HepG2 (cell line): ENCODE measurements around the gene UCHL3. TPM values are rescaled to one million over a fixed set of nuclear protein-coding genes. Genes with fewer than 3 reads are reported as not detected.

ENCODE experiments used
- BRD4 ChIP-seq: sonication (generic); formaldehyde crosslinking; IDR thresholded peaks from 2 replicates; pipeline ENCODE4 v1.4.0; 2020; ENCODE audit warnings: missing genetic modification reagents
- CHCHD3 ChIP-seq: sonication (generic); formaldehyde crosslinking; IDR thresholded peaks from 2 replicates; pipeline ENCODE4 v1.8.0; 2022; ENCODE audit warnings: mild to moderate bottlenecking, missing genetic modification reagents, moderate library complexity
- IKZF4 ChIP-seq: sonication (generic); formaldehyde crosslinking; IDR thresholded peaks from 2 replicates; pipeline ENCODE4 v1.5.1; 2020; ENCODE audit warnings: borderline replicate concordance, mild to moderate bottlenecking, low read depth, missing genetic modification reagents; ENCODE audit errors: not compliant biosample characterization
- IKZF5 ChIP-seq: IDR thresholded peaks from 2 replicates; pipeline ENCODE4 v1.6.1; 2018; ENCODE audit warnings: missing genetic modification reagents, mild to moderate bottlenecking, missing compliant biosample characterization
- PITX1 ChIP-seq: sonication (generic); formaldehyde crosslinking; IDR thresholded peaks from 2 replicates; pipeline ENCODE4 v1.5.1; 2020; ENCODE audit warnings: mild to moderate bottlenecking, missing genetic modification reagents
- POLR2AphosphoS5 ChIP-seq: IDR thresholded peaks from 2 replicates; pipeline ENCODE4 v1.6.1; 2012; ENCODE audit warnings: low read depth, low read length
- POLR2G ChIP-seq: fragments of 200-400 bp; formaldehyde crosslinking; IDR thresholded peaks from 2 replicates; pipeline ENCODE4 v1.6.1; 2018; ENCODE audit warnings: mild to moderate bottlenecking, low read depth, low read length, moderate library complexity
- PRDM4 ChIP-seq: sonication (generic); formaldehyde crosslinking; IDR thresholded peaks from 2 replicates; pipeline ENCODE4 v1.9.0; 2021; ENCODE audit warnings: missing genetic modification reagents, borderline replicate concordance
- RAD21 ChIP-seq: fragments of 450-650 bp; formaldehyde crosslinking; IDR thresholded peaks from 2 replicates; pipeline ENCODE4 v1.5.0; 2020; ENCODE audit warnings: mild to moderate bottlenecking
- RCOR2 ChIP-seq: IDR thresholded peaks from 2 replicates; pipeline ENCODE4 v1.6.1; 2016; ENCODE audit warnings: missing biosample characterization, missing genetic modification reagents
- TBL1XR1 ChIP-seq: fragments of 150-350 bp; IDR thresholded peaks from 2 replicates; pipeline ENCODE4 v1.6.1; 2014; ENCODE audit warnings: borderline replicate concordance, low read length; ENCODE audit not compliant: partially characterized antibody
- TBX2 ChIP-seq: sonication (generic); formaldehyde crosslinking; IDR thresholded peaks from 2 replicates; pipeline ENCODE4 v1.5.0; 2020; ENCODE audit warnings: missing genetic modification reagents, mild to moderate bottlenecking, borderline replicate concordance
- THRA ChIP-seq: sonication (generic); formaldehyde crosslinking; IDR thresholded peaks from 2 replicates; pipeline ENCODE4 v1.4.0; 2020; ENCODE audit warnings: missing genetic modification reagents, borderline replicate concordance
- ZBTB38 ChIP-seq: sonication (generic); formaldehyde crosslinking; IDR thresholded peaks from 2 replicates; pipeline ENCODE4 v1.5.1; 2020; ENCODE audit warnings: mild to moderate bottlenecking, missing genetic modification reagents
- ZC3H4 ChIP-seq: sonication (generic); formaldehyde crosslinking; IDR thresholded peaks from 2 replicates; pipeline ENCODE4 v1.4.0; 2020; ENCODE audit warnings: missing genetic modification reagents, borderline replicate concordance
- ZFP82 ChIP-seq: sonication (generic); formaldehyde crosslinking; IDR thresholded peaks from 2 replicates; pipeline ENCODE4 v1.5.1; 2020; ENCODE audit warnings: mild to moderate bottlenecking, missing genetic modification reagents, borderline replicate concordance
- ZKSCAN1 ChIP-seq: fragments of 150-350 bp; IDR thresholded peaks from 2 replicates; pipeline ENCODE4 v1.6.1; 2014; ENCODE audit warnings: low read length
- ZNF317 ChIP-seq: sonication (generic); formaldehyde crosslinking; IDR thresholded peaks from 2 replicates; pipeline ENCODE4 v1.5.0; 2020; ENCODE audit warnings: mild to moderate bottlenecking, missing genetic modification reagents
- ZNF343 ChIP-seq: sonication (generic); formaldehyde crosslinking; IDR thresholded peaks from 2 replicates; pipeline ENCODE4 v1.4.0; 2020; ENCODE audit warnings: mild to moderate bottlenecking, missing genetic modification reagents
- ZNF782 ChIP-seq: sonication (generic); formaldehyde crosslinking; IDR thresholded peaks from 2 replicates; pipeline ENCODE4 v1.4.0; 2020; ENCODE audit warnings: missing genetic modification reagents, mild to moderate bottlenecking, borderline replicate concordance
- polyA plus RNA-seq, 8 experiments: library from polyadenylated mRNA; depleted of rRNA in 3 of 8; stranded (reverse) in 7 of 8; unstranded in 1 of 8; fragments of >200 nt; fragmentation: Illumina TruSeq in 4 of 8; extraction: Trizol in 4 of 8; gene quantifications; 2 replicates each; pipeline versions ENCODE4 v1.2.1 to v1.2.3, GENCODE V29; 2011 to 2016; ENCODE audit warnings: low read depth in 4 of 8, missing spikeins in 1 of 8, mixed read lengths in 1 of 8; ENCODE audit not compliant: insufficient read depth in 1 of 8
- total RNA-seq, 5 experiments: library from RNA; depleted of rRNA; stranded (reverse); fragments of >200 nt; fragmentation: Illumina TruSeq; extraction: Trizol; gene quantifications; 2 replicates each; pipeline ENCODE4 v1.2.3, GENCODE V29; 2016; ENCODE audit warnings: low read depth in 1 of 5
- TF ChIP-seq, protein P1 (sequence below): sonication (generic); formaldehyde crosslinking; IDR thresholded peaks from 2 replicates; pipeline ENCODE4 v1.4.0; 2020; ENCODE audit warnings: missing genetic modification reagents
- TF ChIP-seq, protein P2 (sequence below): sonication (generic); formaldehyde crosslinking; IDR thresholded peaks from 2 replicates; pipeline ENCODE4 v1.5.0; 2020; ENCODE audit warnings: missing genetic modification reagents

Gene UCHL3
- total and polyA plus RNA-seq, 2 of the 13 experiments (the other 11 are each of a cell fraction or from before 2014, with no cell fraction given): 36.2 to 93.3 TPM

DNA sequence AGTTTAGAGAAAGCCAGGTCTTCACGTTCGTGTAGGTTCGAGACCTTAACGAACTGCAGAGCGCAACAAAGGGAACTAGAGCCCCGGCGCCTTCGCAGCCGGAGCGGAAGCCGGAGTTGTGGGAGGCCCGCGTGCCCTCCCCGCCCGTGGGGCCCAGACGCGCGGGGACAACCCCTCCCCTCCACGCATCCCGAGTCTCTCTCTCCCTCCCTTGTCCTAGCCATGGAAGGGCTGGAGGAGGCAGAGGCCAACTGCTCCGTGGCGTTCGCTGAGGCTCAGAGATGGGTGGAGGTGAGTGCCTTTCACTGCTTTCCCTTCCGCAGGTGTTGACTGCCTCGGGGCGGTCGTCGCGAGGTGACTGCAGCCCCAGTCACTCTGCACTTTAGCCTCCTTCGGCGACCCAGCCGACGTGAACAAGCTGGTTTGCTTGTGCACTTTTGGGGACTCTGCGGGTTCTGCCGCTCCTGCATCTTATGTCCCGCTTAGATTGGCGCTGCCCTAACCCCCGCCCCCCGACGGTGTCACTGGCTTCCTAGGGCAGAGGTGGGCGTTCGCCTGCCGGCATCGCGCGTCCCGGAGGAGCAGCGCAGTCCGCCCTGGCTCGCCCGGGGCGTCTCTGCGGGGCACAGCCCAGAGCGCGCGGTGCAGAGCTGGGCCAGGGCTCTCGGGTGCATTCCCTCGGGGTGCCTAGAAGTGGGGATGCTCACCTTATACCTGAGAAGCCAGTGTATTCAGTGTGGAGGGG lies 87.0 kb downstream of the UCHL3 start (continued):
- TF ChIP-seq, protein P1, sequence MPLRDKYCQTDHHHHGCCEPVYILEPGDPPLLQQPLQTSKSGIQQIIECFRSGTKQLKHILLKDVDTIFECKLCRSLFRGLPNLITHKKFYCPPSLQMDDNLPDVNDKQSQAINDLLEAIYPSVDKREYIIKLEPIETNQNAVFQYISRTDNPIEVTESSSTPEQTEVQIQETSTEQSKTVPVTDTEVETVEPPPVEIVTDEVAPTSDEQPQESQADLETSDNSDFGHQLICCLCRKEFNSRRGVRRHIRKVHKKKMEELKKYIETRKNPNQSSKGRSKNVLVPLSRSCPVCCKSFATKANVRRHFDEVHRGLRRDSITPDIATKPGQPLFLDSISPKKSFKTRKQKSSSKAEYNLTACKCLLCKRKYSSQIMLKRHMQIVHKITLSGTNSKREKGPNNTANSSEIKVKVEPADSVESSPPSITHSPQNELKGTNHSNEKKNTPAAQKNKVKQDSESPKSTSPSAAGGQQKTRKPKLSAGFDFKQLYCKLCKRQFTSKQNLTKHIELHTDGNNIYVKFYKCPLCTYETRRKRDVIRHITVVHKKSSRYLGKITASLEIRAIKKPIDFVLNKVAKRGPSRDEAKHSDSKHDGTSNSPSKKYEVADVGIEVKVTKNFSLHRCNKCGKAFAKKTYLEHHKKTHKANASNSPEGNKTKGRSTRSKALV (CRISPR knock-in tag): no peak
- no peak; the same call in 1 of the 2 replicates for TF ChIP-seq RAD21 (CRISPR knock-in tag)
- TF ChIP-seq RCOR2 (CRISPR knock-in tag): no peak
- no peak for TF ChIP-seq IKZF4 (CRISPR knock-in tag)
- 0 out of 2 replicates have a peak, but pooled peaks have one; percentile 24 for TF ChIP-seq ZFP82 (CRISPR knock-in tag)
- no peak for TF ChIP-seq IKZF5
- no peak for TF ChIP-seq ZNF782 (CRISPR knock-in tag)
- no peak for TF ChIP-seq POLR2G
- TF ChIP-seq ZNF343 (CRISPR knock-in tag): no peak
- no peak for TF ChIP-seq TBL1XR1
- TF ChIP-seq THRA (CRISPR knock-in tag): no peak
- TF ChIP-seq ZC3H4 (CRISPR knock-in tag): no peak
- TF ChIP-seq PRDM4 (CRISPR knock-in tag): 0 out of 2 replicates have a peak, but pooled peaks have one; percentile 57
- no peak for TF ChIP-seq ZBTB38 (CRISPR knock-in tag)
- TF ChIP-seq, protein P2, sequence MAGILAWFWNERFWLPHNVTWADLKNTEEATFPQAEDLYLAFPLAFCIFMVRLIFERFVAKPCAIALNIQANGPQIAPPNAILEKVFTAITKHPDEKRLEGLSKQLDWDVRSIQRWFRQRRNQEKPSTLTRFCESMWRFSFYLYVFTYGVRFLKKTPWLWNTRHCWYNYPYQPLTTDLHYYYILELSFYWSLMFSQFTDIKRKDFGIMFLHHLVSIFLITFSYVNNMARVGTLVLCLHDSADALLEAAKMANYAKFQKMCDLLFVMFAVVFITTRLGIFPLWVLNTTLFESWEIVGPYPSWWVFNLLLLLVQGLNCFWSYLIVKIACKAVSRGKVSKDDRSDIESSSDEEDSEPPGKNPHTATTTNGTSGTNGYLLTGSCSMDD (CRISPR knock-in tag): no peak
- 0 out of 2 replicates have a peak, but pooled peaks have one; percentile 4 for TF ChIP-seq BRD4 (CRISPR knock-in tag)
- peak; percentile 70; the same call in 1 of the 2 replicates for TF ChIP-seq CHCHD3 (CRISPR knock-in tag)
- peak; percentile 37; the same call in 1 of the 2 replicates for TF ChIP-seq PITX1 (CRISPR knock-in tag)
- no peak for TF ChIP-seq POLR2AphosphoS5
- peak; percentile 75 for TF ChIP-seq TBX2 (CRISPR knock-in tag)
- TF ChIP-seq ZNF317: peak; percentile 33; the same call in 1 of the 2 replicates
- TF ChIP-seq ZKSCAN1: no peak
